Stimulated activated CD4-positive, alpha-beta T cell treated with anti-CD3 and anti-CD28 coated beads, Interleukin-4, amount 100 ng/mL, for 4 hours (primary cell): ENCODE data around the gene CHD2.
"Not testable (repeated sequence)": the region's sequence is repeated elsewhere in the genome, so short reads cannot be mapped to it uniquely, and the experiment has no call there.

ENCODE experiments used
- DNase-seq, 2 experiments: peaks; one replicate each; pipeline ENCODE4 v3.0.0-alpha.2; 2020

The CHD2 gene

GRCh38 chr15:93024716-93025624 is 124.8 kb downstream of the CHD2 start:
- DNase-seq = no peak

- no peak for DNase-seq
These were observed 125.5 kb downstream of the CHD2 start for GRCh38 chr15:93025625-93025982.

- no peak for DNase-seq
These were observed 126.3 kb downstream of the CHD2 start for GRCh38 chr15:93026380-93026817.

GRCh38 chr15:93027413-93027812 is 127.3 kb downstream of the CHD2 start:
- no peak for DNase-seq

- no peak for DNase-seq
These were observed 128.0 kb downstream of the CHD2 start for GRCh38 chr15:93028111-93028631.

- no peak for DNase-seq
These were observed 128.6 kb downstream of the CHD2 start for GRCh38 chr15:93028632-93029213.

- DNase-seq = no peak
These were observed 129.2 kb downstream of the CHD2 start for GRCh38 chr15:93029214-93029835.

- no peak for DNase-seq
These were observed 129.8 kb downstream of the CHD2 start for GRCh38 chr15:93029836-93030429.

GRCh38 chr15:93030430-93031102 is 130.4 kb downstream of the CHD2 start:
- peak; percentile 48 to 52 for DNase-seq

GRCh38 chr15:93031103-93031464 is 131.0 kb downstream of the CHD2 start:
- no peak for DNase-seq

GRCh38 chr15:93031557-93032384 is 131.6 kb downstream of the CHD2 start:
- DNase-seq = not testable (repeated sequence)

GRCh38 chr15:93032515-93033206 is 132.5 kb downstream of the CHD2 start:
- DNase-seq = not testable (repeated sequence)

GRCh38 chr15:93033434-93034045 is 133.4 kb downstream of the CHD2 start:
- no peak for DNase-seq

- no peak for DNase-seq
These were observed 134.4 kb downstream of the CHD2 start for GRCh38 chr15:93034512-93034911.

GRCh38 chr15:93035092-93035915 is 135.2 kb downstream of the CHD2 start:
- DNase-seq = no peak

- DNase-seq = peak; percentile 23 to 30
These were observed 136.1 kb downstream of the CHD2 start for GRCh38 chr15:93035953-93036810.

- no peak for DNase-seq
These were observed 137.1 kb downstream of the CHD2 start for GRCh38 chr15:93036951-93037819.
